ENCODE results near the gene PRKAR1A. TPM values are rescaled to one million over a fixed set of nuclear protein-coding genes. Genes with fewer than 3 reads are reported as not detected.

The PRKAR1A gene
- total and polyA plus RNA-seq, 8 donors, result 22.6 to 137 (median 74.7) TPM

GRCh38 chr17:68539548-68540467 lies 27.6 kb downstream of the PRKAR1A start:
- ATAC-seq, result peak in 3 of 4 donors; percentile 52 to 53 (median 52)
- no peak for TF ChIP-seq CTCF (IDR thresholded peaks at IDR 0.05)
- FAIRE-seq, result no peak
- no peak for DNase-seq
- H3K4me1 ChIP-seq, result no peaks in the 10 kb centered on the region
- no peak overlapping the region for H3K27ac ChIP-seq
- H3K9me3 ChIP-seq, result no peaks in the 10 kb centered on the region
- no peak overlapping the region for H3K4me3 ChIP-seq
- 78 to 82% methylated on average over 20 of the region's 20 CpGs for WGBS, 2 donors
- intact Hi-C loops (cut with DNase I), result no loop called here
- H3K36me3 ChIP-seq, result peaks cover 0 to 11% (median 0%) of the 10 kb centered on the region in 3 donors
- no peaks in the 10 kb centered on the region for H3K27me3 ChIP-seq

- FAIRE-seq, result no peak
- intact Hi-C loops (cut with DNase I), result no loop called here
- Histone ChIP-seq H3K4me3 (no peak overlapping the region), H3K27me3 (no peaks in the 10 kb centered on the region), H3K4me1 (no peaks in the 10 kb centered on the region), H3K27ac (no peak overlapping the region), H3K9me3 (no peaks in the 10 kb centered on the region), H3K36me3 (peaks cover 0 to 11% (median 0%) of the 10 kb centered on the region in 3 donors)
- TF ChIP-seq CTCF (IDR thresholded peaks at IDR 0.05), result no peak
- WGBS, 2 donors, result 93 to 94% methylated on average over 7 to 8 of the region's 8 CpGs
- peak in 2 of 4 donors; percentile 4 for ATAC-seq
- DNase-seq, result no peak
These were observed 28.8 kb downstream of the PRKAR1A start for GRCh38 chr17:68540981-68541380.

GRCh38 chr17:68541816-68542215 lies 29.6 kb downstream of the PRKAR1A start:
- H3K4me3 ChIP-seq, result no peak overlapping the region
- TF ChIP-seq CTCF (IDR thresholded peaks at IDR 0.05), result no peak
- H3K27ac ChIP-seq, result no peak overlapping the region
- WGBS, 2 donors, result 83 to 90% methylated on average over 6 of the region's 6 CpGs
- DNase-seq, result no peak
- H3K27me3 ChIP-seq, result no peaks in the 10 kb centered on the region
- no peaks in the 10 kb centered on the region for H3K9me3 ChIP-seq
- FAIRE-seq, result no peak
- intact Hi-C loops (cut with DNase I), result no loop called here
- peaks cover 0 to 11% (median 0%) of the 10 kb centered on the region in 3 donors for H3K36me3 ChIP-seq
- no peaks in the 10 kb centered on the region for H3K4me1 ChIP-seq
- peak in 1 of 4 donors; percentile 9 for ATAC-seq

GRCh38 chr17:68542698-68543463 lies 30.7 kb downstream of the PRKAR1A start:
- peaks cover 0 to 5% (median 0%) of the 10 kb centered on the region in 3 donors for H3K36me3 ChIP-seq
- H3K4me1 ChIP-seq, result no peaks in the 10 kb centered on the region
- WGBS, 2 donors, result 96% methylated on average over 13 of the region's 13 CpGs
- TF ChIP-seq CTCF (IDR thresholded peaks at IDR 0.05), result no peak
- H3K27me3 ChIP-seq, result no peaks in the 10 kb centered on the region
- H3K27ac ChIP-seq, result no peak overlapping the region
- ATAC-seq (peak in 1 of 4 donors; percentile 13), FAIRE-seq (no peak), DNase-seq (no peak)
- H3K4me3 ChIP-seq, result no peak overlapping the region
- H3K9me3 ChIP-seq, result no peaks in the 10 kb centered on the region
- intact Hi-C loops (cut with DNase I), result no loop called here

Measured in pancreas (tissue), 10 donors.